ENCODE measurements around the gene MTCH1. TPM values are rescaled to one million over a fixed set of nuclear protein-coding genes. Genes with fewer than 3 reads are reported as not detected.
A peak's percentile ranks its signal among the peaks of the same experiment; 100 is the strongest.

The MTCH1 gene
- total RNA-seq, 1 donor from 2014 or later, result 180 TPM

DNA sequence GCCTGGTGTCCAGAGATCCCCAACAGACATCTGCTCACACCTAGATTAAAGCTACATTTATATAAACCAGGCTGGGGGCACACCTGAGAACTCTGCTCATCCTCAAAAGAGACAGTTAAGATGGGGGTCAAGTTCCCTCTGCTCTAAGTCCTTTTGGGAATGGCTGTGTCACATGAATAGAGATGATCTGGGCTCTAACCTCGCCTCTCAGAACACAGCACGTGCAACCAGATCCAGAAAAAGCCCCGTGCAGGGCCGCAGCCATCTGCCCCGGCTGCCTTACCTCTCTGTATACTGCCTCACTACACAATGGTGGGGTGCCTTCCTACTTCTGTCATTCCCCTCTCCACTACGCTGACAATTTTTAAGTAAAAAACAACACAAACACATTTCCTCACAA is 5.9 kb downstream of the MTCH1 start:
- Mint-ChIP-seq H3K4me1 (ENCODE audit: unreplicated experiment) (peaks cover 21% of the 10 kb centered on the region), H3K27ac (ENCODE audit: unreplicated experiment) (peak overlapping the region; percentile 45), H3K9me3 (ENCODE audit: unreplicated experiment) (no peaks in the 10 kb centered on the region), H3K27me3 (ENCODE audit: unreplicated experiment) (no peaks in the 10 kb centered on the region), H3K36me3 (ENCODE audit: unreplicated experiment) (peaks cover 30% of the 10 kb centered on the region), H3K4me3 (ENCODE audit: unreplicated experiment) (no peak overlapping the region)
- no peak for DNase-seq (ENCODE audit: extremely low spot score, unreplicated experiment)
- TF ChIP-seq, protein P1, sequence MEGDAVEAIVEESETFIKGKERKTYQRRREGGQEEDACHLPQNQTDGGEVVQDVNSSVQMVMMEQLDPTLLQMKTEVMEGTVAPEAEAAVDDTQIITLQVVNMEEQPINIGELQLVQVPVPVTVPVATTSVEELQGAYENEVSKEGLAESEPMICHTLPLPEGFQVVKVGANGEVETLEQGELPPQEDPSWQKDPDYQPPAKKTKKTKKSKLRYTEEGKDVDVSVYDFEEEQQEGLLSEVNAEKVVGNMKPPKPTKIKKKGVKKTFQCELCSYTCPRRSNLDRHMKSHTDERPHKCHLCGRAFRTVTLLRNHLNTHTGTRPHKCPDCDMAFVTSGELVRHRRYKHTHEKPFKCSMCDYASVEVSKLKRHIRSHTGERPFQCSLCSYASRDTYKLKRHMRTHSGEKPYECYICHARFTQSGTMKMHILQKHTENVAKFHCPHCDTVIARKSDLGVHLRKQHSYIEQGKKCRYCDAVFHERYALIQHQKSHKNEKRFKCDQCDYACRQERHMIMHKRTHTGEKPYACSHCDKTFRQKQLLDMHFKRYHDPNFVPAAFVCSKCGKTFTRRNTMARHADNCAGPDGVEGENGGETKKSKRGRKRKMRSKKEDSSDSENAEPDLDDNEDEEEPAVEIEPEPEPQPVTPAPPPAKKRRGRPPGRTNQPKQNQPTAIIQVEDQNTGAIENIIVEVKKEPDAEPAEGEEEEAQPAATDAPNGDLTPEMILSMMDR (IDR thresholded peaks at IDR 0.05), result no peak

DNA sequence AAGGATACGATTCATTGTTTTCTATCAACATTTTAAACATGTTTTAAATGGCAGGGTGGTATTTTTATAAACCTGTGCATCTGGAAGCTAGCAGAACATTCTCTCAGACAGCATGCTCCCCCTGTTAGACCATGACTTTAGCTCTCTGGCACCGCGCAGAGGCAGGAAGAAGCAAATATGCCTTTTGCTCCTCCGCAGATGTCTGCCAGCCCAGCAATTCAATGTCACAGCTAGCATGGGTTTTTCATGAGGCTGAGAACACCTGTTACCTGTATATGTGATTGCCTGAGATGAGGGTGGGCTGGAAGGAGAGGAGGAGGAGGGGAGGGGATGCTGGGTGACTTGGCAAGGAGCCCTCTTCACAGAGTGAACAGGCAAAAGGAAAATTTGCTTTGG is 6.7 kb downstream of the MTCH1 start:
- Mint-ChIP-seq H3K4me3 (ENCODE audit: unreplicated experiment) (no peak overlapping the region), H3K27me3 (ENCODE audit: unreplicated experiment) (no peaks in the 10 kb centered on the region), H3K9me3 (ENCODE audit: unreplicated experiment) (no peaks in the 10 kb centered on the region), H3K36me3 (ENCODE audit: unreplicated experiment) (peaks cover 36% of the 10 kb centered on the region), H3K27ac (ENCODE audit: unreplicated experiment) (peak overlapping the region; percentile 45), H3K4me1 (ENCODE audit: unreplicated experiment) (peaks cover 21% of the 10 kb centered on the region)
- TF ChIP-seq, protein P1 (IDR thresholded peaks at IDR 0.05), result peak; percentile 57
- DNase-seq (ENCODE audit: extremely low spot score, unreplicated experiment), result no peak

DNA sequence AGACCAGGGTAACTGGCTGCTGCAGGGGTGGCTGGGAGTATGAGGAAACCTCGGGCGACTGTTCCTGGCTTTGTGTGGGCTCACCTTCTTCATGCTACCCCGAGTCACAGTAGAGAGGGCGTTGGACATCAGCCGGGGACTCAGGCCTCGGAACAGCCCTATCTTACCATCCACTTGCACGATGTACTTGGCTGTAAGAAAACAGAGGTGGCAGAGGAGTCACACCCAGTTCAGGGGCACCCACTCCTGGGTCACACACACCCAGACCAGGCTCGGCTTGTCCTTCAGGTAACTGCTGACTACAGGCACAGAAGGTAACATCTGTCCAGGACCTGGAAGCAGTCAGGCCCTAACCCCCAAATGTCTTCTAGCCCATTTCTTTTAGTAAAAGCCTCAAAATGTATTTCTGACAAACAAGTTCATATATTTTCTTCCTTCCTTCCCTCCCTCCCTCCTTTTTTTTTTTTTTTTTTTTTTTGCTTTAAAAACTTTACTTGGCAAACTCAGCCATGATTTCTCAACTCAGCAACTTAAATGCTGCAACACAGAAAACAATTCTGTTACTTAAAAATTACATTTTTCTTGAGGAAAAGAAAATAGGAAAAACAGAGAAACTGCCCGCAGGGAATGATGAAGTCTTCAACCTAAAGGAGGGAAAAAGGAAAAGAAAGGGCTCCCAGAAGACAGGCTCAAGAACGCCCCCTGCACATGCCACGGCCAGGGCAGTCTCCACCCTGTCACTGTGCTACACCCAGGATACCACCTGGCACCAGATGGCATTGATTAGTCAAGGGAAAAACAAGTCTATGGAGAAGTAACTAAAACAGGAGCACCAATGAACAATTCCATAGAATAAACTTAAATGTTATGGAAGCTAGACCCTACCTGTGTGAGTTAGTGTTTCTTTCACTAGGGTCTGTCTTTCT is 7.3 kb downstream of the MTCH1 start:
- no peaks in the 10 kb centered on the region for H3K9me3 Mint-ChIP-seq (ENCODE audit: unreplicated experiment)
- H3K27me3 Mint-ChIP-seq (ENCODE audit: unreplicated experiment), result no peaks in the 10 kb centered on the region
- TF ChIP-seq, protein P1 (IDR thresholded peaks at IDR 0.05), result no peak
- no peak for DNase-seq (ENCODE audit: extremely low spot score, unreplicated experiment)
- no peak overlapping the region for H3K4me3 Mint-ChIP-seq (ENCODE audit: unreplicated experiment)
- peaks cover 21% of the 10 kb centered on the region for H3K4me1 Mint-ChIP-seq (ENCODE audit: unreplicated experiment)
- H3K36me3 Mint-ChIP-seq (ENCODE audit: unreplicated experiment), result peaks cover 42% of the 10 kb centered on the region
- no peak overlapping the region for H3K27ac Mint-ChIP-seq (ENCODE audit: unreplicated experiment)

DNA sequence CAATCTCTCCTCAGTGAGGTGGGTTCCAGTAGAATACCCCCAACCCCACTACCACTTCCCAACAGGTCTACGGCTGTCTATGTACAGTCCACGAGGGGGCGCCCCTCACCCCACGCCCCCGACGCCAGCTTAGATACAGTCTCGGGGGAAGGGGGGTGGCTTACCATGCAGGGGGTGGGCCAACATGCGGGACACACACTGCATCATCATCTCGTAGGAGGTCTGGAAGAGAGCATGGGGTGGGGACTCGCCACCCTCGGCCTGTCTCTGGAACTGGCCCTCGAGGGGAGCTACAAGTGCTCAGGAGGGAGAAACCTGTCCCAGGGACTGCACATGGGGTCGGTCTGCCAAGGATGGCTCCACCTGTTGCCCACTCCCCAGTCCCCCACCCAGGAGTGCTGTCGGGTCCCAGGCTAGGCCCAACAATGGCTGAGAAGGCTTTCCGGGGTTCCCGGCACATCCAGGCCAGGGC is 8.5 kb downstream of the MTCH1 start:
- no peak overlapping the region for H3K4me3 Mint-ChIP-seq (ENCODE audit: unreplicated experiment)
- no peaks in the 10 kb centered on the region for H3K9me3 Mint-ChIP-seq (ENCODE audit: unreplicated experiment)
- peaks cover 50% of the 10 kb centered on the region for H3K36me3 Mint-ChIP-seq (ENCODE audit: unreplicated experiment)
- peaks cover 21% of the 10 kb centered on the region for H3K4me1 Mint-ChIP-seq (ENCODE audit: unreplicated experiment)
- no peak overlapping the region for H3K27ac Mint-ChIP-seq (ENCODE audit: unreplicated experiment)
- no peak for DNase-seq (ENCODE audit: extremely low spot score, unreplicated experiment)
- TF ChIP-seq, protein P1 (IDR thresholded peaks at IDR 0.05), result peak; percentile 37
- no peaks in the 10 kb centered on the region for H3K27me3 Mint-ChIP-seq (ENCODE audit: unreplicated experiment)

DNA sequence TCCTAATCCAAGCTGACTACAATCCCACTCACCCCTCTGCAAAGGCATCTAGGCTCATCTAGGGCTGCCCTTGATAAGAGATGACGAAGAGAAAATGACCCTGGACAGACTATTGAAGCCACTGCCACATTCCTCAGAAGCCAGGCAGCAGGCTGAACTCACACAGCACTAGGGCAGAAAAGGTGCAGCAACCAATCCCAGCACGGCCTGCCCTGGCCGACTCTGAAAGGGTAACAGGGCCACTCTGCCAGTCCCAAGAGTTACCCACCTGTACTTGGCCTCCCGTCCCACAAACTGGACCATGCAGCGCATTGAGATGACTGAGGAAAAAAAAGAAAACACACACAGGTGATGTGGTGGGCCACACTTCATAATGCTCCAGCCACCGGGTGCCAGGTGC is 9.1 kb downstream of the MTCH1 start:
- Mint-ChIP-seq H3K4me1 (ENCODE audit: unreplicated experiment) (peaks cover 19% of the 10 kb centered on the region), H3K27me3 (ENCODE audit: unreplicated experiment) (no peaks in the 10 kb centered on the region), H3K4me3 (ENCODE audit: unreplicated experiment) (no peak overlapping the region), H3K9me3 (ENCODE audit: unreplicated experiment) (no peaks in the 10 kb centered on the region), H3K27ac (ENCODE audit: unreplicated experiment) (no peak overlapping the region), H3K36me3 (ENCODE audit: unreplicated experiment) (peaks cover 54% of the 10 kb centered on the region)
- no peak for DNase-seq (ENCODE audit: extremely low spot score, unreplicated experiment)
- TF ChIP-seq, protein P1 (IDR thresholded peaks at IDR 0.05), result no peak

Data from osteocyte (in vitro differentiated cells).